B cell (primary cell): ENCODE data around the gene FOXD4. TPM values are rescaled to one million over a fixed set of nuclear protein-coding genes. Genes with fewer than 3 reads are reported as not detected.
"Not testable (repeated sequence)": the region's sequence is repeated elsewhere in the genome, so short reads cannot be mapped to it uniquely, and the experiment has no call there.

ENCODE experiments used
- ATAC-seq: fragments of 200-7000 bp; cut with Tn5 transposase; one replicate; pipeline ENCODE4 v1.10.0; 2021; ENCODE audit warnings: low read depth, mild to moderate bottlenecking, moderate number of reproducible peaks, moderate library complexity
- CTCF ChIA-PET: fragments of 350-600 bp; sonication (Branson Sonifier 250); formaldehyde crosslinking; loops from one replicate; lab custom pipeline; 2021; ENCODE audit warnings: antibody characterized with exemption, inconsistent platforms; lab: Charles Lee
- POLR2A ChIA-PET: fragments of 350-600 bp; sonication (Branson Sonifier 250); formaldehyde crosslinking; loops from one replicate; lab custom pipeline; 2021; ENCODE audit warnings: antibody characterized with exemption; lab: Charles Lee
- DNase-seq: peaks from one replicate; pipeline ENCODE4 v3.0.0; 2013
- H2AFZ ChIP-seq: 2 replicates; pipeline ENCODE4 v1.6.1; 2012; ENCODE audit warnings: mild to moderate bottlenecking, low read depth, low read length; ENCODE audit not compliant: insufficient read depth, poor library complexity, severe bottlenecking
- H3K27ac ChIP-seq, 2 donors: 1 replicate in 1 of 2; 2 replicates in 1 of 2; pipeline ENCODE4 v1.5.1; 2012 to 2013; ENCODE audit warnings: low read length in 2 of 2, mild to moderate bottlenecking in 2 of 2, moderate library complexity in 1 of 2
- H3K27me3 ChIP-seq, 4 experiments: fragments of 200-600 bp in 1 of 4; sonication (generic) in 1 of 4; replicated peaks in 1 of 4; 1 replicate in 2 of 4; 2 replicates in 2 of 4; pipeline versions ENCODE4 v1.6.1 to v1.7.0; 2013 to 2016; ENCODE audit warnings: low read length in 3 of 4, mild to moderate bottlenecking in 2 of 4, mixed read lengths in 1 of 4, moderate library complexity in 1 of 4; ENCODE audit not compliant: insufficient read depth in 4 of 4, control insufficient read depth in 3 of 4; ENCODE audit errors: control extremely low read depth in 1 of 4
- H3K36me3 ChIP-seq, 2 experiments: replicated peaks in 1 of 2; 1 replicate in 1 of 2; 2 replicates in 1 of 2; pipeline versions ENCODE4 v1.6.1 to v1.7.1; 2013; ENCODE audit warnings: low read length in 1 of 2; ENCODE audit not compliant: insufficient read depth in 2 of 2, control insufficient read depth in 1 of 2; ENCODE audit errors: control extremely low read depth in 1 of 2, extremely low read depth in 1 of 2
- H3K4me1 ChIP-seq, 2 donors: fragments of 200-600 bp in 1 of 2; sonication (generic) in 1 of 2; 1 replicate in 1 of 2; 2 replicates in 1 of 2; pipeline versions ENCODE4 v1.5.1 to v1.6.1; 2013 to 2017; ENCODE audit warnings: low read length in 2 of 2; ENCODE audit not compliant: control insufficient read depth in 2 of 2, insufficient read depth in 2 of 2
- H3K4me2 ChIP-seq: replicated peaks from 2 replicates; pipeline ENCODE3; 2012; ENCODE audit warnings: mild to moderate bottlenecking, low read depth, low read length; ENCODE audit not compliant: poor library complexity, severe bottlenecking
- H3K4me3 ChIP-seq, 5 experiments: fragments of 200-600 bp in 1 of 5; sonication (generic) in 1 of 5; 1 replicate in 3 of 5; 2 replicates in 2 of 5; pipeline versions ENCODE4 v1.5.1 to v1.7.0; 2011 to 2016; ENCODE audit warnings: low read length in 4 of 5, mild to moderate bottlenecking in 4 of 5, low read depth in 2 of 5, control low read depth in 1 of 5, moderate library complexity in 1 of 5; ENCODE audit not compliant: insufficient read depth in 1 of 5; ENCODE audit errors: control extremely low read depth in 1 of 5, extremely low read depth in 1 of 5
- H3K79me2 ChIP-seq: fragments of 200-600 bp; sonication (generic); one replicate; pipeline ENCODE4 v1.6.0; 2016; ENCODE audit warnings: low read length; ENCODE audit not compliant: control insufficient read depth, insufficient read depth
- H3K9ac ChIP-seq: fragments of 200-600 bp; sonication (generic); 2 replicates; pipeline ENCODE4 v1.6.1; 2017; ENCODE audit warnings: mild to moderate bottlenecking, low read length, moderate library complexity
- H3K9me3 ChIP-seq, 3 donors: one replicate each; pipeline versions ENCODE4 v1.6.1 to v1.7.1; 2013; ENCODE audit warnings: low read length in 2 of 3; ENCODE audit not compliant: control insufficient read depth in 2 of 3, insufficient read depth in 1 of 3; ENCODE audit errors: control extremely low read depth in 1 of 3
- H4K20me1 ChIP-seq: 2 replicates; pipeline ENCODE4 v1.6.0; 2012; ENCODE audit warnings: mild to moderate bottlenecking, low read length; ENCODE audit not compliant: insufficient read depth, control insufficient read depth, poor library complexity, severe bottlenecking
- H3K27ac Mint-ChIP-seq: one replicate; pipeline ENCODE4 v1.8.0; 2021; ENCODE audit warnings: mixed read lengths
- H3K27me3 Mint-ChIP-seq: one replicate; pipeline ENCODE4 v1.8.0; 2021; ENCODE audit warnings: mixed read lengths
- H3K4me1 Mint-ChIP-seq: one replicate; pipeline ENCODE4 v1.8.0; 2021; ENCODE audit warnings: mixed read lengths
- H3K4me3 Mint-ChIP-seq: one replicate; pipeline ENCODE4 v1.8.0; 2021; ENCODE audit warnings: mixed read lengths
- H3K9me3 Mint-ChIP-seq: one replicate; pipeline ENCODE4 v1.8.0; 2022; ENCODE audit warnings: mixed read lengths; ENCODE audit not compliant: insufficient read depth
- WGBS: methylation state at CpG from one replicate; pipeline ENCODE4 v1.1.5; 2013; ENCODE audit warnings: missing lambda C conversion rate; ENCODE audit not compliant: insufficient coverage; 5-methylcytosine and 5-hydroxymethylcytosine counted together
- intact Hi-C: fragments of 100-400 bp; cut with micrococcal nuclease; formaldehyde crosslinking; loops from one replicate; pipeline ENCODE4 v1.10.0; 2022
- polyA plus RNA-seq: library from polyadenylated mRNA; depleted of rRNA; stranded (reverse); fragments of >200 nt; gene quantifications from 2 replicates; pipeline ENCODE4 v1.2.3, GENCODE V29; 2012
- total RNA-seq, 2 donors: library from RNA; stranded (reverse); fragments of 120-200 nt in 1 of 2; gene quantifications; 1 replicate in 1 of 2; 2 replicates in 1 of 2; pipeline versions ENCODE4 v1.2.3 to v1.2.4, GENCODE V29; 2013 to 2022

FOXD4 gene
- total and polyA plus RNA-seq, 2 donors (not counting 1 experiment from before 2014, with no cell fraction given), result 0.18 to 0.89 TPM

GRCh38 chr9:86697-87096, 31.5 kb downstream of the FOXD4 start:
- H3K27me3 ChIP-seq, H3K27ac Mint-ChIP-seq, H3K27ac ChIP-seq, H3K27me3 Mint-ChIP-seq, H3K9me3 ChIP-seq, POLR2A ChIA-PET, H3K9ac ChIP-seq, DNase-seq, H3K4me2 ChIP-seq, H3K4me3 Mint-ChIP-seq, H3K79me2 ChIP-seq, H3K4me1 Mint-ChIP-seq, H2AFZ ChIP-seq, H3K36me3 ChIP-seq, H3K4me3 ChIP-seq, H4K20me1 ChIP-seq, CTCF ChIA-PET, H3K9me3 Mint-ChIP-seq, intact Hi-C loops, H3K4me1 ChIP-seq, ATAC-seq: not testable (repeated sequence)

- POLR2A ChIA-PET, H3K4me3 ChIP-seq, ATAC-seq, H3K4me2 ChIP-seq, H2AFZ ChIP-seq, DNase-seq, H3K79me2 ChIP-seq, H3K9ac ChIP-seq, H3K4me1 ChIP-seq, H3K4me3 Mint-ChIP-seq, H3K27ac Mint-ChIP-seq, intact Hi-C loops, H3K27ac ChIP-seq, H3K9me3 Mint-ChIP-seq, H3K27me3 ChIP-seq, H4K20me1 ChIP-seq, H3K36me3 ChIP-seq, H3K4me1 Mint-ChIP-seq, CTCF ChIA-PET, H3K27me3 Mint-ChIP-seq, H3K9me3 ChIP-seq: not testable (repeated sequence)
- WGBS, result no CpG with 5 or more reads among the region's 31 CpGs
These were observed 35.1 kb downstream of the FOXD4 start for GRCh38 chr9:82932-83689.

- H3K9me3 ChIP-seq, intact Hi-C loops, ATAC-seq, H3K27ac Mint-ChIP-seq, H3K27me3 Mint-ChIP-seq, H3K4me3 ChIP-seq, H2AFZ ChIP-seq, POLR2A ChIA-PET, H3K4me1 Mint-ChIP-seq, H3K27ac ChIP-seq, DNase-seq, H4K20me1 ChIP-seq, CTCF ChIA-PET, H3K9ac ChIP-seq, H3K4me2 ChIP-seq, H3K36me3 ChIP-seq, H3K4me3 Mint-ChIP-seq, H3K4me1 ChIP-seq, H3K27me3 ChIP-seq, H3K9me3 Mint-ChIP-seq, H3K79me2 ChIP-seq: not testable (repeated sequence)
- WGBS, result no CpG with 5 or more reads among the region's 3 CpGs
These were observed 39.9 kb downstream of the FOXD4 start for GRCh38 chr9:78333-78732.

GRCh38 chr9:76389-76788, 41.8 kb downstream of the FOXD4 start:
- H3K4me3 ChIP-seq, H4K20me1 ChIP-seq, CTCF ChIA-PET, H3K9me3 ChIP-seq, H3K4me2 ChIP-seq, H3K27ac Mint-ChIP-seq, DNase-seq, POLR2A ChIA-PET, ATAC-seq, H3K79me2 ChIP-seq, intact Hi-C loops, H3K36me3 ChIP-seq, H3K27me3 ChIP-seq, H3K4me1 Mint-ChIP-seq, H3K9me3 Mint-ChIP-seq, H3K9ac ChIP-seq, H3K4me3 Mint-ChIP-seq, H3K27ac ChIP-seq, H3K4me1 ChIP-seq, H2AFZ ChIP-seq: not testable (repeated sequence)
- H3K27me3 Mint-ChIP-seq, result peaks cover 12% of the 10 kb centered on the region
- no CpG with 5 or more reads among the region's 3 CpGs for WGBS
